ENCODE measurements around the gene ZNF480.

Gene ZNF480

GRCh38 chr19:52274191-52274590 lies 22.8 kb upstream of the ZNF480 start:
- Histone ChIP-seq H4K20me1 (ENCODE audit: insufficient read depth, low read length) (peaks cover 55% of the 10 kb centered on the region), H3K79me2 (ENCODE audit: insufficient read depth, low read length) (peaks cover 98% of the 10 kb centered on the region), H3K27me3 (ENCODE audit: insufficient read depth, low read length, poor library complexity) (no peaks in the 10 kb centered on the region), H3K9me3 (ENCODE audit: insufficient read depth, low read length, severe bottlenecking) (no peaks in the 10 kb centered on the region), H3K9ac (ENCODE audit: low read depth, low read length) (no peak overlapping the region), H3K4me2 (ENCODE audit: insufficient read depth, low read length) (peak overlapping the region; percentile 10; the same call in 1 of the 2 replicates), H2AFZ (ENCODE audit: low read depth, low read length) (no peak overlapping the region), H3K4me1 (ENCODE audit: insufficient read depth, low read length) (peaks cover 46% of the 10 kb centered on the region), H3K27ac (ENCODE audit: low read length) (no peak overlapping the region), H3K4me3 (ENCODE audit: low read depth in 1 of 2, low read length in 2 of 2) (no peak overlapping the region), H3K36me3 (ENCODE audit: insufficient read depth, low read length) (peaks cover 60% of the 10 kb centered on the region)
- TF ChIP-seq EZH2 (IDR thresholded peaks at IDR 0.05; ENCODE audit: borderline replicate concordance, low read depth, low read length, severe bottlenecking) (no peak), CTCF (IDR thresholded peaks at IDR 0.05; ENCODE audit: borderline replicate concordance, extremely low read depth, low read length, poor library complexity, severe bottlenecking) (no peak)
- DNase-seq (no peak), ATAC-seq (ENCODE audit: insufficient read depth, low read depth) (no peak)

GRCh38 chr19:52275988-52276387 lies 21.0 kb upstream of the ZNF480 start:
- Histone ChIP-seq H3K36me3 (ENCODE audit: insufficient read depth, low read length) (peaks cover 51% of the 10 kb centered on the region), H3K9ac (ENCODE audit: low read depth, low read length) (no peak overlapping the region), H3K4me3 (ENCODE audit: low read depth in 1 of 2, low read length in 2 of 2) (no peak overlapping the region), H3K4me1 (ENCODE audit: insufficient read depth, low read length) (peaks cover 39% of the 10 kb centered on the region), H3K4me2 (ENCODE audit: insufficient read depth, low read length) (no peak overlapping the region), H4K20me1 (ENCODE audit: insufficient read depth, low read length) (peaks cover 61% of the 10 kb centered on the region), H3K27ac (ENCODE audit: low read length) (no peak overlapping the region), H2AFZ (ENCODE audit: low read depth, low read length) (no peak overlapping the region), H3K79me2 (ENCODE audit: insufficient read depth, low read length) (peaks cover 100% of the 10 kb centered on the region), H3K9me3 (ENCODE audit: insufficient read depth, low read length, severe bottlenecking) (no peaks in the 10 kb centered on the region), H3K27me3 (ENCODE audit: insufficient read depth, low read length, poor library complexity) (no peaks in the 10 kb centered on the region)
- TF ChIP-seq EZH2 (IDR thresholded peaks at IDR 0.05; ENCODE audit: borderline replicate concordance, low read depth, low read length, severe bottlenecking) (no peak), CTCF (IDR thresholded peaks at IDR 0.05; ENCODE audit: borderline replicate concordance, extremely low read depth, low read length, poor library complexity, severe bottlenecking) (no peak)
- DNase-seq (no peak), ATAC-seq (ENCODE audit: insufficient read depth, low read depth) (no peak)

- Histone ChIP-seq H3K4me1 (ENCODE audit: insufficient read depth, low read length) (peaks cover 25% of the 10 kb centered on the region; the same call in 1 of the 2 replicates), H3K27me3 (ENCODE audit: insufficient read depth, low read length, poor library complexity) (no peaks in the 10 kb centered on the region), H3K9me3 (ENCODE audit: insufficient read depth, low read length, severe bottlenecking) (no peaks in the 10 kb centered on the region), H3K27ac (ENCODE audit: low read length) (no peak overlapping the region), H3K36me3 (ENCODE audit: insufficient read depth, low read length) (peaks cover 50% of the 10 kb centered on the region), H3K4me2 (ENCODE audit: insufficient read depth, low read length) (no peak overlapping the region), H3K9ac (ENCODE audit: low read depth, low read length) (no peak overlapping the region), H3K79me2 (ENCODE audit: insufficient read depth, low read length) (peaks cover 100% of the 10 kb centered on the region), H4K20me1 (ENCODE audit: insufficient read depth, low read length) (peaks cover 66% of the 10 kb centered on the region), H3K4me3 (ENCODE audit: low read depth in 1 of 2, low read length in 2 of 2) (no peak overlapping the region), H2AFZ (ENCODE audit: low read depth, low read length) (no peak overlapping the region)
- ATAC-seq (ENCODE audit: insufficient read depth, low read depth) = no peak
- no peak for TF ChIP-seq CTCF (IDR thresholded peaks at IDR 0.05; ENCODE audit: borderline replicate concordance, extremely low read depth, low read length, poor library complexity, severe bottlenecking)
- no peak for TF ChIP-seq EZH2 (IDR thresholded peaks at IDR 0.05; ENCODE audit: borderline replicate concordance, low read depth, low read length, severe bottlenecking)
- no peak for DNase-seq
Measured at GRCh38 chr19:52277471-52277870, 19.5 kb upstream of the ZNF480 start.

GRCh38 chr19:52286256-52286655 lies 10.7 kb upstream of the ZNF480 start:
- Histone ChIP-seq H3K79me2 (ENCODE audit: insufficient read depth, low read length) (peaks cover 73% of the 10 kb centered on the region), H4K20me1 (ENCODE audit: insufficient read depth, low read length) (peaks cover 22% of the 10 kb centered on the region), H3K9ac (ENCODE audit: low read depth, low read length) (no peak overlapping the region), H3K4me2 (ENCODE audit: insufficient read depth, low read length) (no peak overlapping the region), H3K36me3 (ENCODE audit: insufficient read depth, low read length) (peaks cover 92% of the 10 kb centered on the region), H3K4me3 (ENCODE audit: low read depth in 1 of 2, low read length in 2 of 2) (no peak overlapping the region), H3K27me3 (ENCODE audit: insufficient read depth, low read length, poor library complexity) (no peaks in the 10 kb centered on the region), H3K4me1 (ENCODE audit: insufficient read depth, low read length) (no peaks in the 10 kb centered on the region), H3K27ac (ENCODE audit: low read length) (no peak overlapping the region), H2AFZ (ENCODE audit: low read depth, low read length) (no peak overlapping the region), H3K9me3 (ENCODE audit: insufficient read depth, low read length, severe bottlenecking) (no peaks in the 10 kb centered on the region)
- no peak for ATAC-seq (ENCODE audit: insufficient read depth, low read depth)
- no peak for TF ChIP-seq EZH2 (IDR thresholded peaks at IDR 0.05; ENCODE audit: borderline replicate concordance, low read depth, low read length, severe bottlenecking)
- no peak for TF ChIP-seq CTCF (IDR thresholded peaks at IDR 0.05; ENCODE audit: borderline replicate concordance, extremely low read depth, low read length, poor library complexity, severe bottlenecking)
- no peak for DNase-seq

Measured in DND-41 (cell line).